HG03558 (cell line): ENCODE data around the gene KCNQ1.

Source experiments
- ATAC-seq: cut with Tn5 transposase; IDR thresholded peaks from one replicate; pipeline ENCODE4 v1.9.1; 2021; ENCODE audit warnings: moderate number of reproducible peaks; ENCODE audit not compliant: unreplicated experiment; ENCODE audit errors: extremely low read depth

The KCNQ1 gene

DNA sequence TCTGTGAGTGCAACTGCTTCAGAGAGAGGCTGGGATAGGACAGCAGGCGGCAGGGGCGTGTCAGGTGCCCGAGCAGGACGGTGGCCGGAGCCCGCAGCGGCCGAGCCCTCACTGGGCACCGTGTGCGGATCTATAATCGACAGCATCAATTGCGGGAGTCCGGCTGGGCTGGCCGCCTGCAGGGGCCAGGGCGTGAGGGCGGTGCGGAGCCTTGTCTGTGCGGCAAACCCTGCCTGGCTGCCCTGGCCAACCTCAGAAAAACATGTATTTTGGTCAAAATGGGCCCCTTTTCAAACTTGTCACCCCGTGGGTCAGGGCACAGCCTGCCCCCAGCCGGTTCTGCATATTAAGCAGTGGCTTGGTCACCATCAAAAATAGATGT is 346.3 kb downstream of the KCNQ1 start:
- ATAC-seq, result no peak

DNA sequence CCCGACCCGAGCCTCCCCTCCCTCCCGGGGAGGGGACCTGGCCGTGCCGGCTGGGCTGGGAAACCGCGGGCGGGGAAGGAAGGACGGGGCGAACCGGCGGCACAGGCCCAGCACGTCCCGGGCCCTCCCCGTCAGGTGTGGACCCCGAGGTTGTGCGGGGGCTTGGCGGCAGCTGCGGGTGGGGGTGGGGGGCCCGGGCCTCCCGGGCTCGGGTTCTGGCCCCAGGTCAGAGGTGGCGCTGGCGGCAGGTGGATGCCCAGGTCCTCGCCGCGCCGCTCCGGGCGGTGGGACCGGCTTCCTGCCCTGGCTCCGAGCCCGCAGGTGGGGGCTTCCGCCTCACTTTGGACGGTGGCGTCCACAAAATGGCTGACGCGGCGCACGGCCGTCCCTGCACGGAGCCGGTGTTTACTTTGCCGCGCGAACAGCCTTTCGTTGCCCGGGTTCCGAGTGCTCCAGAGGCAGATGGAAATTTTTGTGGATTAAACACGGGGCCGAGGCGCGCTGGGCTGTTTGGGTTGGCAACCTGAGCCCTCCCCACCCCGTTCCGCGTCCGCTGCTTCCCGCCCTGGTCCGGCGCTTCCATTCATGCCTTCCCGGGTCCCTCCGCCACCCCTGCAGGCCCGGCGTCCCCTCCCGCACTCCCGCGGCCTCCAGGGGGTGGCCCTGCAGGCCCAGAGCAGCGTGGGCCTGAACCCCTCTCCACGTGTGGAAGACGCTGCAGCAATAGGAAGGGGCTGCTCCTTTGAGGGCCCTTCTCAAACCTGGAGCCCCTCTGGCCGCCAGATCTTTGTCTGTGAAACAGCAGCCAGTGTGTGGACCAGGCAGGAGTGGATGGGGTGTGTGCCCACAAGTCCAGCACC is 346.9 kb downstream of the KCNQ1 start:
- no peak for ATAC-seq

DNA sequence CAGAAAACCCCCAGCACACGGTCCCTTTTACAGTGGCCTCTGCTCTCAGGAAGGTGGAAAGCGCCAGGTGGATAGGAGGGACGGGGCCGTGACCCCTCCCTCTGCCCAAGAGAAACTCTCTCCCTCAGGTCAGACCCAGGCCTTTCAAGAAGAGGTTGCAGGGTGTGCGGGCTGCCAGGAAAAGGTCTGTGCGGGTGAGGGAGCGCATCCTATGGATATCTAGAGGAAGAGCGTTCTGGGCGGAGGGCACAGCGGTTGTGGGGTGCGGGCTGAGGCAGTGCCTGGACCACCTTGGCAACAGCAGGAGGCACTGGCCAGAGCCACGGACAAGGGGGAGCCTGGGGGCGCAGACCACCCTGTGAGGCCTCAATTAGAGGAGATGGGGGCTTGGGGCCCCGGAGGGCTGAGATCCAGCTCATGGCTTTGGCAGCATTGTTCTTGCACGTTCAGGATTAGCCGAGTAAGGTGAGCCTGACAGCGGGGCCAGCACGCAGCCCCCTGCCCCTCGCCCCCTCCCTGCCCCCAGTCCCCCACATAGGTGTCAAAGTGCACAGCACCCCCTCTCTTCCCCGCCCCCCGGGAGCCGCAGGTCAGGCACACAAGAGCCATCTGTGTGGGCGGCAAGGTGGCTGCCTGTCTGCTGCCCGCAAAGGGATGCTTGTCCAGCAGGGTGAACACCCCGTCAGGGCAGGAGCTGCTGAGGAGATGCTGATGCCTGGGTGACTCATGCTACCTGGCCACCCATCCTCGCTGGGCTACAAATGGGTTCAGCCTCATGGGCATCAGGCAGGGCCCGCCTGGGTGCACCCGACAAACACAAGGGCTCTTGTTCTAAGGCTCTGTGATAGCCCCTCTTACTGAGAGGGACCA is 347.8 kb downstream of the KCNQ1 start:
- no peak for ATAC-seq

DNA sequence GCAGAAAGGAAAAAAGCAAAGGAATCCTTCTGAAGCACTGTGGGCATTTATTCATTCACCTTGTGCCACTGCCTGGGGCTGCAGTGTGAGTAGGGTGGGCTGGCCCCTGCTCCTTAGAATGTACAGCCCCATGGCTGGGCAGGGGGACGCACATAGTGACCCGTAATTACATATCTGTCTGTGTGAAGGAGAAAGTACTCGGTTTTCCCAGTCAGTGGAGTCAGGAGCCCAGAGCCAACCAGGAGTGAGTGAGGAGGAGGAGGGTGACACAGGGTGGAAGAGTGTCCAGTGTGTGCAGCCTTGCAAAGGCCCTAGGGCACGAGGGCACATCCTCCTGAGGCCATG is 348.9 kb downstream of the KCNQ1 start:
- ATAC-seq, result no peak

DNA sequence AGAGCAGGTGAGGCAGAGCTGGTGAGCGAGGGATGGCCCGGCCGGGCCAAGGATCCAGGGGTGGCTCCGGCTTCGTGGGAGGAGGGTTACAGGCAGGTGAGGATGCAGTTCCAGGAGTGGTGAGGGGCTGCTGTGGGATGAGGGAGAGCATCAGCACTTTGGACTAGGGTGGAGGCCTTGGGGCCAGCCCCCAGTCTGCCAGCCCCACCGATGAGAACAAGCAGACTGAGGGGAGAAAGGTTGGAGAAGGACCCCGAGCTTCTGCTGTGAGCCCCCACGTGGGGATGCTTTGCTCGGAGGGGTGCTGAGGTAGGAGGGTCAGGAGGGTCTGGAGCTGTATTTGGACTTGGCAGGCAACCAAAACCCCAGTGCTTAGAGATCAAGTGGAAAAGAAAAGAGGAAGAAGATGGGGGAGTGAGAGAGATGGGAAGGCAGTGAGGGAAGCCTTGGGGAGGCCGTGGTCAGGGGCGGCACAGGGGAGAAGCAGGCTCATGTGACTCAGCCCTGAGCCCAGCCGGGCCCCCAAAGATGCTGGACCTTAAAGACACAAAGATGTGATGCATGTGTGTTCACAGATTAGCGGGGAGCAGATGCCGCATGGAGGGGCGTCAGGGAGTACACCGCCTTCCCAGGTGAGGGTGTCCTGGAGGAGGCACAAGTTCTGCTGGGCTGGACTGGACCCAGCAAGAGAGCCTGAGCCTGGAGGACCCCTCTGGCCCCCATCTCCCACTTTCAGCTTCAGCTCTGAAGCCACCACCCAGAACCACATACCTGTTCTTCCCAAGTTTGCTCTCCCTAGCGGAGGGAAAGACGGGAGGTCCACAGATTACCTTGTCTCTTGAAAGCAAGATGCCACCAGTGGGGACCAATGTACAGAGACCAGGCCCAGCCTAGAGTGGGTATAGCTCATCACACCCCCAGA is 349.5 kb downstream of the KCNQ1 start:
- ATAC-seq, result no peak

DNA sequence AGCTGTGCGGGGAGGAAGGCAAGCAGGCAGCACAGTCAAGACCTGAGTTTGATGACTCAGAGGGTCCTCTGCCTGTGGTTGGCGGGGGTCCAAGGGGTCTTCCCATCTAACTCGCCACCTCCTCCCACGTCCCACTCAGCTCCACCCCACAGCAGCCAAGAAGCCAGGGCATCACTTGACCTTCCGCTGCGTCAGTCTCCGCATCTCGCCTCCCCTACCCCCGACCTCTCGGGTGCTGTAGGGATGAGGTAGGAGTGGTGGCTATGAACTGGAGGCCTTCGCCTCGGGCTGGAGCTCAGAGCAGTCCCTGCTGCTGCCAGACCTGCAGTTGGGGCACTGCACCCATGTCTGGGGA is 350.1 kb downstream of the KCNQ1 start:
- no peak for ATAC-seq

DNA sequence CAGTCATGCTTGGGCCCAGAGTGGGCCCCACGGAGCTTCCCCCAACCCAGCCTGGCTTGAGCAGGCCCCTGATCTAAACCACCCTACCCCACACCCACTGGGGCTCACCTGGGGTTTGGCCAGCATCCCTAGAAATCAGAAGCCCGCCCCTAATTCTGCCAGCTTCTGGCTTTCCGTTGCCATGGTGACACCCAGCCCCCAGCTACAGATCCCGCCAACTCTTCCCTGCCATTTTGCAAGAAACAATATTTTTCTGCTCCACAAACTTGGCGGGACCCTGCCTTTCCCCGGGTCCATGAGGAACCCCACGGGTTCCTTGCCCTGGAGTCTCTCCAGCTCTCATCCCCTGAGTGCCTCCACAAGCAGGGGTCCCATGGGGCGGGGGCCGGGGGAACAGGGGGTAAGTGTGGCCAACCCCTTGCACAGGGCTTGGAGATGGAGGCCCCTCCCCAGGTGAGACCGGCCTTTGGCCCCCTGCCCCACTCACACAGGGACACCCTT is 350.7 kb downstream of the KCNQ1 start:
- ATAC-seq, result no peak

DNA sequence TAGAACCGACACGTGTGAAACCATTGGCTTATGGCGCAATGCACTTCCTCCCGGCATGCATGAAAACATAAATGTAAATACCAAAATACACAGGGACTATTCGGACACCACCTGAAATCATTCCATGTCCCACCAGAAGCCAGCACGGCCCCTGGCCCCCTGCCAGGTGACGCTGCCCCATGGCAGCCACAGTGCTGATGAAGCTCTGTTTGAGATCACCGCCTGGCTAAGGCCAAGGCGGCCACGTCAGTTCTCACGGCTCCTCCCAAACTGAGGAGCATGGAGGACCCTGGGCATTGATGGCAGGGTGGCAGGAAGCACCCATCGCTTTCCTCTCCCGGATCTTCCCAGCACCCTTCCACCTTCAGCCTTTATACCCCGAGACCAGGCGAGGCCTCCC is 351.3 kb downstream of the KCNQ1 start:
- no peak for ATAC-seq

DNA sequence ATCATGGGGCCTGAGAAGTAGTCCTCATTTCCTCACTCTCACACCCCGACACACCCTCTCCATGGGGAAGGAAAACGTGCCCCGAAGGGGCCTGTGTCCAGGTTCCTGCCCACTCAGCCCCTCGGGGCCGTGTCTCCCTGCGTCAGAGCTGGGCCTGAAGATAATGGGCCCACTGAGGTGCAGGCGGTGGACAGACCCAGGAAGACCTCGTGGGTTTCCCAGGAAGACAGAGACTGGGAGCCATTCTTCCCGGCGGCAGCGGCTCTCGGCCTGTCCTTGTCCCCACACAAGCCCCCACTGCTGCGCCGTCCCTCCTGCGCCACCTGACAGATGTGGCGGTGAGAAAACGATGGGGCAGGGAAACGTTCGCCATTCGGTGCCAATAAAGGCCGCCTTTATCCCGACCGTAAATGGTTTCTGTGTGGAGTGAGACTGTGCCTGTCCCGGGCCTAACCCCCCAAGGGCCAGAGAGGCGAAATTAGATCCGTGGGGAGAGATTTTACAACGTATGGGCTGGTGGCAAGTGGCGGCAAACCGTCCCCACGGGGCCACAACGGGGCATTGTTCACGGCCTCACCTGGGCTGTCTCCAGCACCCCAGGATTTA is 351.8 kb downstream of the KCNQ1 start:
- ATAC-seq, result no peak

DNA sequence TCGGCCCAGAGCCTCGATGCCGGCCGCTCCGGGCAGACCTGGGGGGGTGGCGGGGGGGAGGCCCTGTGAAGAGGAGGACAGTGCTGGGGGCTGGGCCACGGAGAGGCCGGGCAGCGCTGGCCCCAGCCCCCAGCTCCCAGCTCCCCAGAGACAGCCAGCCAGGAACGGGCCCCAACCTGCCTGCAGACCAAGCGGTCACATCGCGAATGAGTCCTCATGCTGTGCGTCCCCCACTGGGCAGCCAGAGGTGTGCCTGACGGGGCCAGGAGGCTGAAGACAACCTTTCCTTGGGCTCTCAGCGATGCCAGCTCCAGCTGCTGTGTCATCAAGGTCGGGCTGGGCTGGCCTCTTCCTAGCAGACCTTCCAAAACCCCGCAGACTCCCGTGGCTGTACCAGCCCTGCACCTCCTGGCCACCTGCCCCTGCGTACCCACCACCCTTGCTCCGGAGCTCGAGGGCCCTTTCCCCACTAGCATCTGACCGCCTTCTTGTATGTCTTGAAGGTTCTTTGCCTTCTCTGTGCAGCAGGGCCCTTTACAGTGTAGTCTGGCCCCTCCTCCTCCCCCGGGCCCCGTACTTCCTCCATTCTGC is 352.4 kb downstream of the KCNQ1 start:
- no peak for ATAC-seq

DNA sequence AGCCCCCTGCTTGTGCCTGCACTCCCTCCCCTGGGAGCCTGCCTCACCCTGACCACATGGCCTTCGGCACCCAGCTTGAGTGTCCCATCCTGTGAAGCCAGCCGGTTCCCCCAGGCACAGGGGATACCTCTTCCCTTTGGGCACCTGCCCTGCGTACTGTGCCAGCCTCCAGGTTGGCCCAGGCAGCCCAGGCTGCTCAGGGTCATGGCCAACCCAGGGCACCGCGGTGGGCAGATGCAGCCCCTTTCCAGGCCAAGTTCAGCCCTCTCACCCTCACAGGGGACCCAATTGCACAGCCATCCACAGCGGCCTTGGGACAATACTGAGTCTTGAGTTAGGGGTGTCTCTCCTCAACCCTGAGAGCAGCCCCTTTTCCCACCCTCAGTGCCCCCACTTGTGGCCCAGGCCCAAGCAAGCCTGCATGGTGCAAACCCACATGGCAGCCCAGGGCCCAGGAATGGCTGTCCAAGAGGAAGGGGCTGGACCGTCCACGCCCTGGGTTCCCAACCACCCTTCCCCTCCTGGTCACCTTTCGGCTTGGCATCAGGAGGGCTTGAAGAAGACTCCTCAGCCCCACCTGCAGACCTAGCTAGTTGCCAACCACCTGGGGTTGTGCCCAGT is 353.0 kb downstream of the KCNQ1 start:
- ATAC-seq, result no peak

DNA sequence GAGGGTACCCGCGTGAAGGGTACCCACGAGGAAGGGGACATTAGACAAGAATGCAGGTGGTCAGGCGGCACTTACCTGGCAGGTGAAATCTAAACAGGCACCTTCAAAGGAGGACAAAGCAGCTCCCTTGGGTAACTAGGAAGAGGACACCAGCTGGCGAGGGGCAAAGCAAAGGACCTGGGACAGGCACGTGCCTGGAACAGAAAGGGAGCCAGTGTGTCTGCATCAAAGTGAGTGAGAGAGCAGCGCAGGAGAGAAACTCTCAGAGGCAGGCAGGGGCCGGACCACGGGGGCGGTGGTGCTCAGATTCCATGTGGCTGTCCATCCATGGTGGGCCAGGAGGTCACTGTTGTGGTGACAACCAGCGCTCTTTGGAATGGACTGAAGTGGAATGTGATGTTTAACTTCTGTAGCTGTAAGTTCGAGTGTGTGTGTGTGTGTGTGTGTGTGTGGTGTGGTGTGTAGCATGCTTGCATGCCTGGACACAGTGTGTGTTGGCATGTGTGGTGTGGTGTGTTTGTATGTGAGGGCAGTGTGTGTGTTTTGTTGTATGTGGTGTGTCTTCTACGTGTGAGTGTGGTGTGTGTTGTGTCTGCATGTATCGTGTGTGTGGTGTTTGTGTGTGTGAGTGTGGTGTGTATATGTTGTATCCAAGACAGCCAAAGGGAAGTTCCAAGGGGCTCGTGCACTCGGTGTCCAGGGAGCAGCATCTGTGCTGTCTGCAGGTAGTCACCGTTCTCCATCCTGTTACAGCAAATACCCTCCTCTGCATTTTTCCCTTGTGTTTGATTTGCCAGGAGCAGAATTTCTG is 354.3 kb downstream of the KCNQ1 start:
- no peak for ATAC-seq

DNA sequence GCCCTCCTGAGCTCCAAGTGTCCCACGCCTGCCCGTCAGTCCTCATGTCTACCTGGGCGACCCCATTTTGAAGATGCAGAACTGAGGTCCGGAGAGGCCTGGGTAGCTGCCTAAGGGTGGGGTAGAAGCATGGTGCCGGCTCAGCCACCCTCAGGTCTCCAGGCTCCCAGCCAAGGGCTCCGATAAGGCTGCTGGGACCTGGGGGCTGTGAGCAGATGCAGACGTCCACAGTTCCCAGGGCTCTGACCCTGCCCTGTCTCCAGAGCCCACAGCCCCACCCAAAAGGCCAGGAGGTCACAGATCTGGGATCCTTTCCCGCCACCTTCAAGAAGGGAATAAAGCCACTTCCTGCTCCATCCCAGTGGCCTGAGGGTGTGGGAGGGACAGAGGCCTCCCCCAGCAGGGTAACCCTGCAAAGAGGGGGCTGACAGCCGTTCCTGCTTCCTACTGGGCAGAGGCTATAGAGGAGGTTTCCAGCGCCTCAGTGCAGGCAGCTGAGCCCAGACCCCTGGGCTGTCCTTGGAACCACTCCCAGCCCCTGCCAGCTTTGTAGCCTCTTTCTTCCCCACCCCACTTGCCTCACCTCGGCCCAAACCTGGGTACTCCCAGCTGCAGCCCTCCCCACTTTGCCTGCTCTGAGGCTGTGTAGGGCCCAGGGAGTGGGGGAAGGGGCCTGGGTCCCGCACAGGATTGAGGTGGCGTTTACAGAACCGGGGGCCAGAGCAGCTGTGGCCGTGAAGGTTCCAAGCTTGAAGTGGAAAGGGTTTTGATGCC is 355.3 kb downstream of the KCNQ1 start:
- no peak for ATAC-seq

DNA sequence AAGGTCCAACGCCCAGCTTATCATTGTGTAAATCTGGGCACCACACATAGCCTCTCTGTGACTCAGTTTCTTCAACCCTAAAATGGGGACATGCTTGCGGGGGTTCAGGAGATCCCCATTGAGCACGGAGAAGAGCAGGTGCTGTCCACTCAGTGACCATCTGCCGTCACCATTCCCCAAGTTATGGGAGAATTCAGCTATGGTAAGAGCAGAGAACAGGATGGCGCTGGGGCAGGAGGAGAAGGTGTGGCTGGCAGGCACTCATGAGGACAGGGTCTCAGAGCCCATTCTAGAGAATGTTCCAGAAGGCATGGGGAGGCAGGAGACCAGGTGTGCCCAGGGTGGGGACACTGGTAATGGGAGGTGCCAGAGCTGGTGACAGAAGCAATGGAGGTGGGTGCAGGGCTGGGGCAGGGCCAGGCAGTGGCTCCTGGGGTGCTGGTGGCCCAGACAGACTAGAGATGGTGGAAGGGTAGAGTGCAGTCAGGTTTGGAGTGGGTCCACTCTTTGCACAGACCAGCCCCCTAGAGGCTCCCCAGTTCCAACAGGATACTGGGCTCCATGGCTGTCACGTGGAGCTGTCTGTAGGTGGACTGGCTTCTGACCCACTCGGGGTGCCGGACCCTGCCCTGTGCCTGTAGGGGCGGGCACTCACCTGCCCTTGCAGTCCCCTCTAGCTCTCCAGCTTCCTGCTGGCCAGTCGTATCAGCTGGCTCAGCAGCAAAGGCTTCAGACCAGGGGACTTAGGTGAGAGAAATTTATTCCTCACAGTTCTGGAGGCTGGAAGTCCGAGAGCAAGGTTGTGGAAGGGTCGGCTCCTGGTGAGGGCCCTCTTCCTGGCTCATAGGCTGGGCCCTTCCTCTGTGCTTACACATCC is 356.1 kb downstream of the KCNQ1 start:
- no peak for ATAC-seq

DNA sequence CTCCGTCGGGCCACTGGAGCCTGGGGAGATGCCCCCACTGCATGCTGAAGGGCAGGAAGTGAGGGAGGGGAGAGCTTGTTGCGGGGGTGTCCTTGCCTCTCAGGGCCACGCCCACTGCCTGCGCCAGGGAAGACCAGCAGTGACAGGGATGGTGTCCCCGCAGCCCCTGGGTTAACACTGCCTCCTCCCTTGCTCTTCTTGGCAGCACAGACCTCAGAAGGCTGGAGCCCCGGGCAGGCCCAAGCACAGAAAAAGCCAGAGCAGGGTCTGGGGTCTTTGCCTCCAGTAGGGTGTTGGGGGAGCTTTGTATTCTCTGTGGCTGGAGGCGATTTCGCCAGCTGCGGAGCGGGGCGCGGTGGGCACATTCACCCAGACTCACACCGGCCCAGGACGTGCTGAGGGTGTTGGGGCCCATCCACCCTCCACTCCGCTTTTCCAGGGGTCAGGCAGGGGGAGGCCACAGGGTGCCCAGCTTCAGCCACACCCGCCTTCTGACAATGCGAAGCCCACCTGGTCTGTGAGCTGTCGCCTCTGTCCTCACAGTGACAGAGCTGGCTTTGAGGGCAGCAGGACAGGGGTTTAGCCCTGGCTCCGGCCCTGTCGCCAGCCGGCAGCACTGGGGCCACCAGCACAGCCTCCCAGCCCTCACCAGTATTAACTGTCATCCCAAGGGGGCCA is 357.0 kb downstream of the KCNQ1 start:
- ATAC-seq, result no peak
